Panc1 (cell line): ENCODE results near the gene VEZT.

ENCODE experiments used
- POLR2AphosphoS5 ChIP-seq: IDR thresholded peaks from 2 replicates; pipeline ENCODE4 v1.6.1; 2012; ENCODE audit warnings: mild to moderate bottlenecking, low read depth, low read length, moderate library complexity
- SIN3A ChIP-seq: IDR thresholded peaks from 2 replicates; pipeline ENCODE4 v1.6.1; 2012; ENCODE audit warnings: low read depth, mild to moderate bottlenecking, low read length, moderate library complexity, borderline replicate concordance; ENCODE audit not compliant: insufficient read depth
- TF ChIP-seq, protein P1 (sequence below): fragments of 450-650 bp; IDR thresholded peaks from 2 replicates; pipeline ENCODE4 v1.5.1; 2017; ENCODE audit warnings: mild to moderate bottlenecking

DNA sequence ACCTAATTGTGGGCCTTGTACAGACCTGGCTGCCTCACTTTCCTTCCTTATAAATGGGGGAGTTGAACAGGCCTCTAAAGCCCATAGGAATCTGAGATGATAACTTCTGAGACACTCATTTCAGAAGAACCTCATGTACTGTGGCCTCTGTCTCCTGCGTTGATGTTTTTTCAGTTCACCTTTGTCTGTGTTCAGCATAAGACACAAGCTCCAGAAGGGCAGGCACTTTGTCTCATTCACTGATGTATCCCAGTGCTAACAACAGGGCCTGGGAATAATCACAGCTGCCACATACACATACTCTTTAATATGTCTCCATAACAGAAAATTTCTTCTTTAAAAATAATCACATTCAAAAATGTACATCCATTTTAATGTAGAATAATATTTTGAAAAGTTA lies 3.7 kb upstream of the VEZT start:
- TF ChIP-seq, protein P1, sequence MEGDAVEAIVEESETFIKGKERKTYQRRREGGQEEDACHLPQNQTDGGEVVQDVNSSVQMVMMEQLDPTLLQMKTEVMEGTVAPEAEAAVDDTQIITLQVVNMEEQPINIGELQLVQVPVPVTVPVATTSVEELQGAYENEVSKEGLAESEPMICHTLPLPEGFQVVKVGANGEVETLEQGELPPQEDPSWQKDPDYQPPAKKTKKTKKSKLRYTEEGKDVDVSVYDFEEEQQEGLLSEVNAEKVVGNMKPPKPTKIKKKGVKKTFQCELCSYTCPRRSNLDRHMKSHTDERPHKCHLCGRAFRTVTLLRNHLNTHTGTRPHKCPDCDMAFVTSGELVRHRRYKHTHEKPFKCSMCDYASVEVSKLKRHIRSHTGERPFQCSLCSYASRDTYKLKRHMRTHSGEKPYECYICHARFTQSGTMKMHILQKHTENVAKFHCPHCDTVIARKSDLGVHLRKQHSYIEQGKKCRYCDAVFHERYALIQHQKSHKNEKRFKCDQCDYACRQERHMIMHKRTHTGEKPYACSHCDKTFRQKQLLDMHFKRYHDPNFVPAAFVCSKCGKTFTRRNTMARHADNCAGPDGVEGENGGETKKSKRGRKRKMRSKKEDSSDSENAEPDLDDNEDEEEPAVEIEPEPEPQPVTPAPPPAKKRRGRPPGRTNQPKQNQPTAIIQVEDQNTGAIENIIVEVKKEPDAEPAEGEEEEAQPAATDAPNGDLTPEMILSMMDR = no peak
- TF ChIP-seq SIN3A (no peak), POLR2AphosphoS5 (no peak)
